Chondrocyte (in vitro differentiated cells): ENCODE results near the gene JPT1. TPM values are rescaled to one million over a fixed set of nuclear protein-coding genes. Genes with fewer than 3 reads are reported as not detected.
A peak's percentile ranks its signal among the peaks of the same experiment; 100 is the strongest.
"Not testable (repeated sequence)": the region's sequence is repeated elsewhere in the genome, so short reads cannot be mapped to it uniquely, and the experiment has no call there.

Source experiments
- DNase-seq: peaks from one replicate; pipeline ENCODE4 v3.0.0; 2021; ENCODE audit warnings: mixed read lengths, low spot score
- H3K27ac Mint-ChIP-seq: one replicate; pipeline ENCODE4 v1.8.0; 2021; ENCODE audit warnings: mild to moderate bottlenecking, moderate library complexity, mixed read lengths; ENCODE audit not compliant: unreplicated experiment
- H3K27me3 Mint-ChIP-seq: 2 replicates; pipeline ENCODE4 v1.8.0; 2021; ENCODE audit warnings: low read depth, mixed read lengths
- H3K36me3 Mint-ChIP-seq: 2 replicates; pipeline ENCODE4 v1.8.0; 2021; ENCODE audit warnings: low read depth, mixed read lengths
- H3K4me1 Mint-ChIP-seq: 2 replicates; pipeline ENCODE4 v1.8.0; 2021; ENCODE audit warnings: low read depth, mild to moderate bottlenecking, mixed read lengths
- H3K4me3 Mint-ChIP-seq: one replicate; pipeline ENCODE4 v1.8.0; 2021; ENCODE audit warnings: mild to moderate bottlenecking, moderate library complexity, mixed read lengths; ENCODE audit not compliant: unreplicated experiment
- H3K9me3 Mint-ChIP-seq: 2 replicates; pipeline ENCODE4 v1.8.0; 2021; ENCODE audit warnings: low read depth, mixed read lengths
- total RNA-seq: library from RNA; stranded (reverse); gene quantifications from 3 replicates; pipeline ENCODE4 v1.2.1, GENCODE V29; 2021
- TF ChIP-seq, protein P1 (sequence below): fragments of 200-600 bp; sonication (generic); IDR thresholded peaks from 2 replicates; pipeline ENCODE4 v1.5.0; 2021; ENCODE audit warnings: antibody characterized with exemption, mild to moderate bottlenecking, moderate library complexity

JPT1 gene
- total RNA-seq, 1 donor from 2014 or later = 90.4 TPM

DNA sequence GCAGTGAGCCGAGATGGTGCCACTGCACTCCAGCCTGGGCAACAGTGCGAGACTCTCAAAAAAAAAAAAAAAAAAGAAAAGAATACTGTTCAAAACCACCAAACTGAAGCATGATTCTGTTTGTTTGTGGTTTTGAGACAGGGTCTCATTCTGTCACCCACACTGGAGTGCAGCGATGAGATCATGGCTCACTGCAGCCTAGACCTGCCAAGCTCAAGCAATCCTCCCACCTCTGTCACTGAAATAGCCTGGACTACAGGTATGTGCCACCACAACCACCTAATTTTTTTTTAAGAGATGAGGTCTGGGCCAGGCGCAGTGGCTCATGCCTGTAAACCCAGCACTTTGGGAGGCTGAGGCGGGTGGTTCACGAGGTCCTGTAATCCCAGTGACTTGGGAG lies 24.1 kb upstream of the JPT1 start:
- peak; percentile 32 for DNase-seq
- Mint-ChIP-seq H3K4me1 (peaks cover 24% of the 10 kb centered on the region), H3K27me3 (no peaks in the 10 kb centered on the region), H3K4me3 (no peak overlapping the region), H3K36me3 (peaks cover 18% of the 10 kb centered on the region), H3K27ac (no peak overlapping the region), H3K9me3 (no peaks in the 10 kb centered on the region)
- TF ChIP-seq, protein P1, sequence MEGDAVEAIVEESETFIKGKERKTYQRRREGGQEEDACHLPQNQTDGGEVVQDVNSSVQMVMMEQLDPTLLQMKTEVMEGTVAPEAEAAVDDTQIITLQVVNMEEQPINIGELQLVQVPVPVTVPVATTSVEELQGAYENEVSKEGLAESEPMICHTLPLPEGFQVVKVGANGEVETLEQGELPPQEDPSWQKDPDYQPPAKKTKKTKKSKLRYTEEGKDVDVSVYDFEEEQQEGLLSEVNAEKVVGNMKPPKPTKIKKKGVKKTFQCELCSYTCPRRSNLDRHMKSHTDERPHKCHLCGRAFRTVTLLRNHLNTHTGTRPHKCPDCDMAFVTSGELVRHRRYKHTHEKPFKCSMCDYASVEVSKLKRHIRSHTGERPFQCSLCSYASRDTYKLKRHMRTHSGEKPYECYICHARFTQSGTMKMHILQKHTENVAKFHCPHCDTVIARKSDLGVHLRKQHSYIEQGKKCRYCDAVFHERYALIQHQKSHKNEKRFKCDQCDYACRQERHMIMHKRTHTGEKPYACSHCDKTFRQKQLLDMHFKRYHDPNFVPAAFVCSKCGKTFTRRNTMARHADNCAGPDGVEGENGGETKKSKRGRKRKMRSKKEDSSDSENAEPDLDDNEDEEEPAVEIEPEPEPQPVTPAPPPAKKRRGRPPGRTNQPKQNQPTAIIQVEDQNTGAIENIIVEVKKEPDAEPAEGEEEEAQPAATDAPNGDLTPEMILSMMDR = no peak

DNA sequence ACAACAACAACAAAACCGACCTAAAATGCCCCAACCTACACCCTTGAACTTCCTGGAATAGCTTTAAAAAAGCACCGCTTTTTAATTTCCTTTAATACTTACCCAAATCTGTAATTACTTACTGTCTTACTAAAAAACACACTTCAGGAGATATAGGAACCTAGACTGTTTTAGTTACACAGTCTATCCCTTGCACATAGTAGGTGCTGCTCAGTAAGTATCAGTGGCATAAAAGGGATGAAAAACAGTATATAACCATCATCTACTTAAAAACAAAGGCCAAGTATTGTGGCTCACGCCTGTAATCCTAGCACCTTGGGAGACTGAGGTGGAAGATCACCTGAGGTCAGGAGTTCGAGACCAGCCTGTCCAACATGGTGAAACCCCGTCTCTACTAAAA lies 22.3 kb upstream of the JPT1 start:
- H3K27ac Mint-ChIP-seq = no peak overlapping the region
- peaks cover 24% of the 10 kb centered on the region for H3K36me3 Mint-ChIP-seq
- H3K4me3 Mint-ChIP-seq = no peak overlapping the region

DNA sequence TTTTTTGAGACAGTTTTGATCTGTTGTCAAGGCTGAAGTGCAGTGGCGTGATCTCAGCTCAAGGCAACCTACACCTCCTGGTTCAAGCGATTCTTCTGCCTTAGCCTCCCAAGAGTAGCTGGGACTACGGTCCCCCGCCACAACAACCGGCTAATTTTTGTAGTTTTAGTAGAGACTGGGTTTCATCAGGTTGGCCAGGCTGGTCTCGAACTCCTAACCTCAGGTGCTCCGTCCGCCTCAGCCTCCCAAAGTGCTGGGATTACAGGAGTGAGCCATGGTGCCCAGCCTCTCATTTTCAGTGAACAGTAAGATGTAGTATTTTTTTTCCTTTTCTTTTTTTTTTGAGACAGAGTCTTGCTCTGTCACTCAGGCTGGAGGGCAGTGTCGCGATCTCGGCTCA lies 20.7 kb upstream of the JPT1 start:
- no peak overlapping the region for H3K4me3 Mint-ChIP-seq
- peaks cover 4% of the 10 kb centered on the region for H3K4me1 Mint-ChIP-seq
- DNase-seq = no peak
- H3K36me3 Mint-ChIP-seq = peaks cover 24% of the 10 kb centered on the region
- H3K27me3 Mint-ChIP-seq = no peaks in the 10 kb centered on the region
- H3K9me3 Mint-ChIP-seq = no peaks in the 10 kb centered on the region
- no peak overlapping the region for H3K27ac Mint-ChIP-seq
- TF ChIP-seq, protein P1 = no peak

More for the DNA sequence above, 22.3 kb upstream of the JPT1 start:
- H3K4me1 Mint-ChIP-seq = peaks cover 19% of the 10 kb centered on the region
- no peaks in the 10 kb centered on the region for H3K9me3 Mint-ChIP-seq
- TF ChIP-seq, protein P1 = no peak
- no peaks in the 10 kb centered on the region for H3K27me3 Mint-ChIP-seq
- DNase-seq = no peak

DNA sequence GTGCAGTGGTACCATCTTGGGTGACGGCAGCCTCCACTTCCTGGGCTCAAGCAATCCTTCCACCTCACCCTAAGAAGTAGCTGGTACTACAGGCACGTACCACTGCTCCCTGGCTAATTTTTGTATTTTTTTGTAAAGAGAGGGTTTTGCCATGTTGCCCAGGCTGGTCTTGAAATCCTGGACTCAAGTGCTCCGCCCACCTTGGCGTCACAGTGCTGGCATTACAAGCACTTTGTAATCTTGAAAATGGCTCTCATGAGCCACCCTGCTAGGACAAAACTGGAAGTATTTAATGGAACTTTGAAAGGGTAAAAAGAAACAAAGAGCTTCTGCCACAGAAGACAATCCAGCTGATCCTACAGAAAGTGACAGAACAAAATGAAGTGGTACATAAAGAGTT lies 19.2 kb upstream of the JPT1 start:
- Mint-ChIP-seq H3K9me3 (no peaks in the 10 kb centered on the region), H3K27me3 (no peaks in the 10 kb centered on the region), H3K36me3 (peaks cover 22% of the 10 kb centered on the region), H3K4me1 (no peaks in the 10 kb centered on the region), H3K4me3 (no peak overlapping the region), H3K27ac (no peak overlapping the region)
- DNase-seq = peak; percentile 13
- TF ChIP-seq, protein P1 = no peak

DNA sequence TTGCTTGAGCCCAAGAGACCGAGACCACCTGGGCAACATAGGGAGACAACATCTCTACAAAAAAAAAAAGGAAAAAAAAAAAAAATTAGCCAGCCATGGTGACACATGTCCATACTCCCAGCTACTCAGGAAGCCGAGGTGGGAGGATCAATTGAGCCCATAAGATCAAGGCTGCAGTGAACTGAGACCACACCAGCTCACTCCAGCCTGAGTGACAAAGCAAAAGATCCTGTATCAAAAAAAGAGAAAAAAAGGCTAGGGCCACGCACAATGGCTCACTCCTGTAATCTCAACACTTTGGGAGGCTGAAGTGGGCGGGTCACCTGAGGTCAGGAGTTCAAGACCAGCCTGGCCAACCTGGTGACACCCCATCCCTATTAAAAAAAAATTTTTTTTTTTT lies 14.7 kb upstream of the JPT1 start:
- TF ChIP-seq, protein P1 = no peak
- Mint-ChIP-seq H3K27me3 (no peaks in the 10 kb centered on the region), H3K4me1 (no peaks in the 10 kb centered on the region), H3K4me3 (no peak overlapping the region), H3K36me3 (peaks cover 19% of the 10 kb centered on the region), H3K9me3 (no peaks in the 10 kb centered on the region), H3K27ac (no peak overlapping the region)
- no peak for DNase-seq

DNA sequence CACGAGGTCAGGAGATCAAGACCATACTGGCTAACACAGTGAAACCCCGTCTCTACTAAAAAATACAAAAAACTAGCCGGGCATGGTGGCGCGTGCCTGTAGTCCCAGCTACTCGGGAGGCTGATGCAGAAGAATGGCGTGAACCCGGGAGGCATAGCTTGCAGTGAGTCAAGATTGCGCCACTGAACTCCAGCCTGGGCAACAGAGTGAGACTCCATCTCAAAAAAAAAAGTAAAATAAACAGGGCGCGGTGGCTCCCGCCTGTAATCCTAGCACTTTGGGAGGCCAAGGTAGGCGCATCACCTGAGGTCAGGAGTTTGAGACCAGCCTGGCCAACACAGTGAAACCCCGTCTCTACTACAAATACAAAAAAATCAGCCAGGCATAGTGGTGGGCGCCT lies 10.3 kb upstream of the JPT1 start:
- H3K27me3 Mint-ChIP-seq, H3K4me3 Mint-ChIP-seq, H3K9me3 Mint-ChIP-seq, H3K4me1 Mint-ChIP-seq, H3K27ac Mint-ChIP-seq, H3K36me3 Mint-ChIP-seq: not testable (repeated sequence)
- peak; percentile 18 for DNase-seq
